Muscle of arm (tissue), 12 donors: ENCODE results near the gene CDC42SE2. TPM values are rescaled to one million over a fixed set of nuclear protein-coding genes. Genes with fewer than 3 reads are reported as not detected.
"Not testable (repeated sequence)": the region's sequence is repeated elsewhere in the genome, so short reads cannot be mapped to it uniquely, and the experiment has no call there.

Experiments used
- DNase-seq: peaks from one replicate; pipeline ENCODE4 v3.0.0-alpha.2; 2013
- polyA plus RNA-seq, 12 donors: library from polyadenylated mRNA; unstranded; fragments of 120-200 nt; gene quantifications; one replicate each; pipeline ENCODE4 v1.2.1, GENCODE V29; 2013; ENCODE audit not compliant: insufficient read length in 12 of 12

The CDC42SE2 gene
- polyA plus RNA-seq, 12 donors: 23.2 to 30.6 (median 26.8) TPM; not detected in 1

DNA sequence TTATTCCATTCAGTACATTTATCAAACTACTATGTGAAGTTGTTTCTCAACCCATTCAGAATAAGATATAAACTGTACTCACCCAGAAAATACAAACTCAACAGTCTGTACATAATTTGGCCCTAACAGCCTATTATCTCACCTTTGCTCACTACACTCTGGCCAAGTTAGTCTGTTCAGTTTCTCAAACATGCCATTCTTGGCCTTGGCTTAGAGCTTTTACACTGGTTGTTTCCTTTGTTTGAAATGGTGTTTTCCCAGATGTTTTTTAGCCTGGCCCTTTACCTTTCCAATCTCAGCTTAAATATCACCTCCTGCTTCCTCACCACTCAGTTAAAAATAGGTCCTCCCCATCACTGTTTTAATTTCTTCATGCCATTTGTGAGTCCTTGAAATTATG lies 13.6 kb downstream of the CDC42SE2 start:
- DNase-seq: no peak

DNA sequence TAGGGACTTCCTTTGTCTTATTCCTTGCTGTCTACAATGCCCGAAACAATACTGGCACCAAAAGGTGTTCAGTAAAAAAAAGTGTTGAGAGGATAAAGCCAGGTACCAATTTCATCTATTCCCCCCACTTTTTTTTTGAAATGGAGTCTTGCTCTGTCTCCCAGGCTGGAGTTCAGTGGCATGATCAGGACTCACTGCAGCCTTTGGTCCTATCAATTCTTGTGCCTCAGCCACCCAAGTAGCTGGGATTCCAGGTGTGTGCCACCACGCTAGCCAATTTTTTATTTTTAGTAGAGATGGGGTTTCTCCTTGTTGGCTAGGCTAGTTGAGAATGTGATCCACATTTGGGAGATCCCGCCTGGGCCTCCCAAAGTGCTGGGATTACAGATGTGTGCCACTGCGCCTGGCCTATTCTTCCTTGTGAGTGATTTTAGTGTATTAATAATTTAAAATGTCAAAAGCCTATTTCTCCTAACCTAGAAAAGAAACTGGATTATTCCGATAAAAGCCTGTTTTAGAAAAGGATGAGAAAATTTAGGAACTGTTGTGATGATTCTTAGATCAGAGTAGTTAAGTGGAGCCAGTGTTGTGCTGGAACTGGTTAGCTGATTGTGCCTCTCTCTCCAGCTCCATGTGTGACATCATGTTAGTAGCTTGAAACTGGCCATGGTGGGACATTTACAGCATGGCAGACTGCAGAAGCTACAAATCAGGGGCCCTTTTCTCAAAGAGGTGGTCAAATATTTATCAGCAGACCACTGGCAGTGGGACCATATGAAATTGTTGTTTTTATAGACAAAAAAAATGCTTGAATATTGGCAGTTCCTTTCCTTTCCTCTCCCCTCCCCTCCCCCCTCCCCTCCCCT lies 14.3 kb downstream of the CDC42SE2 start:
- no peak for DNase-seq

DNA sequence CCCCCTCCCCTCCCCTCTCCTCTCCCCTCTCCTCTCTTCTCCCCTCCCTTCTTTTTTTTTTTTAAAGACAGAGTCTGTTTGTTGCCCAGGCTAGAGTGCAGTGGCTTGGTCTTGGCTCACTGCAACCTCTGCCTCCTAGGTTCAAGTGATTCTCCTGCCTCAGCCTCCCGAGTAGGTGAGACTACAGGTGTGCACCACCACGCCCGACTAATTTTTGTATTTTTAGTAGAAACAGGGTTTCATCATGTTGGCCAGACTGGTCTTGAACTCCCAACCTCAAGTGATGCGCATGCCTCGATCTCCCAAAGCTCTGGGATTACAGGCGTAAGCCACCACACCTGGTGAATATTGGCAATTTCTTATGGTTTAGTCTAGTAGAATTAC lies 14.9 kb downstream of the CDC42SE2 start:
- not testable (repeated sequence) for DNase-seq

DNA sequence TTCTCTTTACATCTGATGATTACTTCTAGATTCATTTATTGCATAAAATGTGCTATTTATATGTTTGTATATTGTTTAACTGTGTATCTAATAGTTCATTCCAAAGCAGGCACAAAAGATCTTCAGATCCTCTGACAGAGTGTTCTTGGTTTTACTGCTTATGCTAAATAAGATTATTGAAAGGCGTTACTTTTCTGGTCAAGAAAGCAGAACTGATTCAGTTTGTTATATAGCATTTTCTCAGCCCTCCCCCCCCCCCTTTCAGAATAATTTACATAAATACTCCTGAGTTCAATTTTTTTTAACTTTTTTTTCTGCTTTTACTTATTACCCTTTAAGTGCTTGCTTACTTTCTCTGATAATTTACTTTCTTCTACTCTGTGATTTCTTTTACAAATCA lies 15.4 kb downstream of the CDC42SE2 start:
- DNase-seq: no peak

DNA sequence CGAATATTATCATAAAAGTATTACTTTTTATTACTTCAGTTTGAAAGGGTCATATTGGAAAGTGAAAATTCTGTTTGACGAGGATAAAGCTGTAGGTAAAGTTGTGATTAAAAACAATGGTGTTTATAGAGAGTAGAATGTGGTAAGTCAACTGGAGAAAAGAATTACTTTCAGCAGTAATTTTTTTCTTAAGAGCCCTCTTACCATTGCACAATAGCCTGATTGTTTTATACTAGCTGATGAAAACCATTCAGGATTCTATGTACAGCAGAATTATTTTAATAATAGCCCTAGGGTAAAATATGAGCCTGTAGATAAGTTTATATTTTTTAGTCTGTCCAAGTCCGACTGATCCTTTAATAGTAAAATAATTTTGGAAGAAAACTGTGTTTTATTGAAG lies 16.6 kb downstream of the CDC42SE2 start:
- no peak for DNase-seq

DNA sequence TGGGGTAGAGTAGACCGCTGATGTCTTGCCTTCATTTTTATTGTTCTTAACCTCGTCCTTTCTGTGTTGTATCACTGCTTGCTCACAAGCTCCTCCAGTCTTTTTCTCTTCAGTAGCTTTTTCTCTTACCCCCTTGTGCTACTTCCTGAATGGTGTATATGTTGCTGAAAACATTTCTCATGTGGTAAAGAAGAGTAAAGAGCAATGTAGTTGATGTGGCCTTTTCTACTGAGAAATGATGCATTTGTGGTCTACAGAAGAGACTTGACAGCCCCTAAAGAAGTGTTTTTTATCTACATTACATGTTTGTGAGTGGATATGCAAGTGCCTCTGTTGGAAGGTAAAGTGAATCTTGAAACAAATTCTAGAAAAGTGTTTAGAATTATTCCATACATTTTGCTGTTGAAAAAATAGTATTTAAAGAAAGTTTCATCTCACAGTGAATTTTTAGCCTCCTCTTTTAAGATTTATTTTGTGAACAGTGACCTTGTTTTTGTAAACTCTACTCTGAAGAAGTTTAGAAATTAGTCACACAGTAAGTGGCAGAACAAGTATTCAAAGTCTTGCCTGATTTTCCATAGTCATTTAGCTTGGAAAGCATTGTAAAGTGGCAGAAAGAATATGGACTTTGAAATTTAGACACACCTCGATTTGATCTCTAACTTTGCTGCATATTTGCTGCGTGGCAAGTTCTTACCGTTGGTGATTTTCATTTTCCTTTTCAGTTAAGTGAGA lies 17.4 kb downstream of the CDC42SE2 start:
- DNase-seq: no peak

DNA sequence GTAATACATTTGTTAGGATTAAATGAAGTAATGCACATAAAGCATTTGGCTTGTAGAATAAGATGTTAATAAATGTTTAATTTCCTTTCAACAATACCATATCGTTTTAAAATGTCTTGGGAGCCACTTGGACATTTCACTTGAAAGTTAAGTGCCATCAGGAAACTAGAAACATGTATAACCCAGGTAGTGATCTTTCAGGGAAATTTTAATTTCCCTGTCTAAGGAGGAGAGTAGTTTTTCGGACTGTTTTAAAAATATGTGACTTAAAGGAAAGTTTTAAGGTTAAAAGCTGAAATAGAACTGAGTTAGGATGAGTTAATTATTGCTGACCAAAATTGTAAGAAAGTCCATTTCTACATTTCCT lies 18.0 kb downstream of the CDC42SE2 start:
- no peak for DNase-seq

DNA sequence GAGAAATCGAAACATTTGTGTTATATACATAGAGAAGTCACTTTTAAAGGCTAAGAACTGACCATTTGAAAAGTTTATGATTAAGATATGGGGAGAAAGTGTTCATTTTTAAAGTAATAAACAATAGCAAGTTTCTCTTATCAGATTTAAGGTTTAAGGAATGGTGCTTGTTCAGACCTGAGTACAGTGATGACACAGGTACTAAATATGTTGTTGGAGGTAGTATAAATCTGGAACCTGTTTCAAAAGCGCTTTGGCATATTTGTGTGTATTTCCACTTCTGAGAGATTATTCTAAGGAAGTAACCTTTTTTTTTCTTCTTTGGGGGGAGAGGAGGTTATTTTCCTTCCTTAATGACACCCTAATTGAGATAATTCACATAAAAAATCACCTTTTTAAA lies 18.4 kb downstream of the CDC42SE2 start:
- no peak for DNase-seq

DNA sequence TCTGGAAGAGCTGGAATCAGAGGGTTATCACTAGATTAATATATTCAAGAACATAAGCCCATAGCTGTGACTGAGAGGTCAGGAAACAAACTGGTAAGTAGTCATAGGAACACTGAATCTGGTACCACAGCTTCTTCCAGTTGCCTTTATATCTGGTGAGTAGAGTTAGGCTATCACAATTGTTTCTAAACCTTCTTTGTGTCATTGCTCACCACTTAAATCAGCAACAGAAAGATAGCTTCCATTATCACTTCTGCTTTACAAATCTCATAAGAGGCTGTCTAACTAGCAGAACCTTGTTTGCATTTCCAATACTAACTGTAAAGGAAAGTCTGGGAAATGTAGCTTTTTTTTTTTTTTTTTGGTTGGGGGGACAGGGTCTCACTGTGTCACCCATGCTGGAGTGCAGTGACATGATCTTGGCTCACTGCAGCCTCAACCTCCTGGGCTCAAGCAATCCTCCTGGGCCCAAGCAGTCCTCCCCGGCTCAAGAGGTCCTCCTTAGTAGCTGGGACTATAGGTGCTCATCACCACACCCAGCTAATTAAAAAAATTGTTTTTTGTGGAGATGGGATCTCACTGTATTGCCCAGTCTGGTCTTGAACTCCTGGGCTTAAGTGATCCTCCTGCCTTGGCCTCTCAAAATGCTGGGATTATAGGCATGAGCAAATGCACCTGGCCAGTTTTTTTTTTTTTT lies 22.0 kb downstream of the CDC42SE2 start:
- no peak for DNase-seq

DNA sequence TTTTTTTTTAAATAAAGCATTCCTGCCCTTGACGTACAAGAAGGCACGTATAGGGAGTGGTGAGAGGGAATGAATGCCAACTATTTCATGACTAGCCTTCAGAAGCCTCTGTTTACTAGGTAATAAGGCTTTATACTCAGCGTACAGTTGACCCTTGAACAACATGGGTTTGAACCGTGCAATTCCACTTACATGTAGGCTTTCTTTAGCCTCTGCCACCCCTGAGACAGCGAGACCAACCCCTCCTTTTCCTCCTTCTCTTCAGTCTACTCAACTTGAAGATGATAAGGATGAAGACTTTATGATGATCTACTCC lies 22.5 kb downstream of the CDC42SE2 start:
- no peak for DNase-seq

DNA sequence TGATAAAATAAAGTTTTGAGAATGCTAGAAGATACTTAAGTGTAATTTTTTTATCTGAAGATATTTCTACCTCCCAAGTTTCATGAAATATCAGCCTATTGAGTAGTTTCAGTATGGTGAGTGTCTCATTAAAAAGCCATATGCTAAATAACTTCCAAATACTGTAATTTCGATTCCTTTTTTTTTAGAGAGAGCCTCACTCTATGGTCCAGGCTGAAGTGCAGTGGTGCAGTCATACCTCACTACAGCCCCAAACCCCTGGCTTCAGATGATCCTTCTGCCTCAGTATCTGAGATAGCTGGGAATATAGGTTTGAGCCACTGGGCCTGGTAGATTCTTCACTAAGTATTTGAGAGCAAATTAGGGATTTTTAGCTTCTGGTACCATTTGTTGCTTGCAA lies 24.5 kb downstream of the CDC42SE2 start:
- DNase-seq: no peak

DNA sequence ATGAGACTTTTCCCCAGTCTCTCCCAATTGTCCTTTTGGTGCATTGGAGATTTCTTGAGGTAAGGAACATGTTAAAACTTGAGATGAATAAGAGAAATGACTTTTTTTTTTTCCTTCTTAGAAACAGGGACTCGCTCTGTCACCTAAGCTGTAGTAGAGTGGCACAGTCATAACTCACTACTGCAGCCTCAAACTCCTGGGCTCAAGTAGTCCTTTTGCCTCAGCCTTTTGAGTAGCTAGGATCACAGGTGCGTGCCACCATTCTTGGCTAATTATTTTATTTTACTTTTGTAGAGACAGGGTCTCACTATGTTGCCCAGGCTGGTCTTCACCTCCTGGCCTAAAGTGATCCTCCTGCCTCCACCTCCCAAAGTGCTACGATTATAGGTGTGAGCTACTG lies 25.9 kb downstream of the CDC42SE2 start:
- DNase-seq: no peak

DNA sequence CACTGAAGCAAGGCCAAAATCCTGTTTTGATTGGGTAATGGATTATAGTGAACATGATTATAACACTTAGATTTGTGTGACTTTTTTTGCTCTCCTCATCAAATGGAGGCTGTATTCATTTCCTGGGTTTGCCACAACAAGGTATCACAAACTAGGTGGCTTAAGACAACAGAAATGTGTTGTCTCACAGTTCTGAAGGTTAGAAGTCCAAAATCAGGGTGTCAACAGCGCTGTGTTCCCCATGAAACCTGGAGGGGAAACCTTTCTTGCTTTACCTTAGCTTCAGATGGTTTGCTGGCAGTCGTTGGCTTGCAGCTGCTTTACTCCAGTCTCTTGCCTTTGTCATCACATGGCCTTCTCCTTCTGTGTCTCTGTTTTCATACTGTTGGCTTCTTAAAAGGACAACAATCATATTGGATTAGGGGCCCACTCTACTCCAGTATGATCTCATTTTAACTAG lies 32.4 kb downstream of the CDC42SE2 start:
- no peak for DNase-seq

DNA sequence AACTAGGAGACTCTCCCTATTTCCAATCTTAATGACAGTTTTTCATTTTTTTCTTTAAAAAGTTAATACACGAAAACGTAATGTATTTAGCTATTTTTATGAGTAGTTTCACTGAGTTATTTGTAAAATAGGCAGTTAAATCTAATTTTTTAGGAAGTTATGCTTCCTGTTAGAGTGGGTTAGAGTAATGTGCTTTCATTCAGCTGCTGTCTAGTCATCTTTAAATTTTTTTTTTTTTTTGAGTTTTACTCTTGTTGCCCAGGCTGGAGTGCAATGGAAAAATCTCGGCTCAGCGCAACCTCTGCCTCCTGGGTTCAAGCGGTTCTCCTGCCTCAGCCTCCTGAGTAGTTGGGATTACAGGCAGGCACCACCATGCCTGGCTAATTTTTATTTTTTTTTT lies 34.0 kb downstream of the CDC42SE2 start:
- DNase-seq: no peak

DNA sequence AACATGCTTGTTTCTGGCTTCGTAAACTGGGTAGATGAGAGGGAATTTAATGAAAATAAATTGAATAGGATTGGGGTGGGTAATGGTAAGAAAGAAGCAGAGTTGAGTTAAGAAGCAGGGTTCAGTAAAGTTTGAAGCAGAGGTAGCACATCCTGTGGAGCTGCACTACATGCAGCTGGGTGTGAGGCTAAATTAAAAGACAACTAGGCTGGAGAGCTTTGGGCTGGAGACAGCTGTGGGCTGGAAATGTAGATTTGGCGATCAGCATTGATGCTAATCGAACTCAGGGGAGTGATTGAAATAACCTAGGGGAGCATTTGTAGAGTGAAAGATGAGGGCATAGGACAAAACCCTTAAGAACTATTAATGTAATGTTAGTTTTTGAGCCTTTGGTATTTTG lies 35.6 kb downstream of the CDC42SE2 start:
- no peak for DNase-seq

DNA sequence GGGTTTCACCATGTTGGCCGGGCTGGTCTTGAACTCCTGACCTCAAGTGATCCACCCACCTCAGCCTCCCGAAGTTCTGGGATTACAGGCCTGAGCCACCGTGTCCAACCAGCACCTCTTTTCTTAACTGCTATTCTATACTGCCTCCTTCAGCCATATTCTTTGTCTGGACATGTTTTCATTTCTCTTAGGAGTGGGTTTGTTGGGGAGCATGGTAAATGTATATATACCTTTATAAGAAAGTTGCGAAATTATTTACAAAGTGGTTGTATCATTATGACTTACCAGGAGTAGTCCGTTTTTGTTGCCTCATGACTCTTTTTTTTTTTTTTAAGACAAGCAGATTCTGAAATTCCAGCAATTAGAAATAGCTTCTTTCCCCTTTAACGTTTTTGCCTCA lies 38.7 kb downstream of the CDC42SE2 start:
- DNase-seq: no peak

DNA sequence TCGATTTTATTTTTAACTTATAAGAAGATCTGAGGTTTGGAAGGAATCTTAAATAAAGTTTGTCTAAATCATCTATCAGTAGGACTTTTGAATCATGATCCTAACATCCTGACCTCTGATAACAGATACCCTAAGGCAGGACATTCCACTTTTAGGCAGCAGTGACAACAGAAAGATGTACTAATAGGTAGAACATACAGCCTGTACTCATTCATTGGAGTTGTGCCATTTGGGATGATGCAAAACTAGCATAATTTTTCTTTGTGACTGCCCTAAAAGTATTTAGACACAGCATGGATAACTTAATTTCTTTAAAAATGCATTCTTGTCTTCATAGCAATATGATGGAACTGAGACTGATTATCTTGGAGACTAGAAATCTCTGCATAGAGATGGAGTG lies 39.7 kb downstream of the CDC42SE2 start:
- no peak for DNase-seq

DNA sequence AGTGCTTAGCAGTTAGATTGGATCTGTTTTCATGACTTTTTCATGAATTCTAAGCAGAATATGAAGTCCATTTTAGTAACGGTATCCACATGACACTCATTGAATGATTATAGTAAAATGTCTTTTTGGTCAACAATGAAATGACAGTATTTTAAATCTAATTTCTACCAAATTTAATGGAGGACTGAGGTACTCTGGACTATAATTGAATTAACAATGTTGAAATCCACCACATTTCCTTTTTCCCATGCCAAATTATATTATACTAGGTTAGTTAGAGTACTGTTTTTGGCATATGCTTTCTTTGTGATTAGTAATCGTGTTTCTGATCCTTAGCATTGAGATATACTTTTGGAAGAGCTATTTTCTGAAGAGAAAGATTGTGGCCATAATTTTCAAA lies 40.6 kb downstream of the CDC42SE2 start:
- DNase-seq: no peak

DNA sequence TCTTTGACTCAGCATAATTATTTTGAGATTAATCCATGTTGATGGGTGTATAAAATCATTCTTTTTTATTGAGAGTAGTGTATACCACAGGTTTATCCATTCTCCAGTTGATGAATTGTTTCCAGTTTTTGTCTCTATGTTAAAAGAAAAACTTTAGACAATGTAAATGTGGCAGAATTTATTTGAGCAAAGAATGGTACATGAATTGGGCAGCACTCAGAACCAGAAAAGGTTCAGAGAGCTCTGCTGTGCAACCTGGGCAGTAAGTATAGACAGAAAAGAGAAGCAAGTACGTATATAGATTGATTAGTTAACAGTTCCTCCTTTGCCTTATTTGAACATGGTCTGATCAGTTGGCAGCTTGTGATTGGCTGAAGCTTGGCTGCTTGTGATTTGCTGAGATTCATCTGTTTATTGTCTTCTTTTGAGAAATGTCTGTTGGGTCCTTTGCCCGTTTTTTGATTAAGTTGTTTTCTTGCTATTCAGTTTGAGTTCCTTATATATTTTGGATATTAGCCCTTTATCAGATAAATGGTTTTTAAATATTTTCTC lies 41.4 kb downstream of the CDC42SE2 start:
- DNase-seq: no peak

DNA sequence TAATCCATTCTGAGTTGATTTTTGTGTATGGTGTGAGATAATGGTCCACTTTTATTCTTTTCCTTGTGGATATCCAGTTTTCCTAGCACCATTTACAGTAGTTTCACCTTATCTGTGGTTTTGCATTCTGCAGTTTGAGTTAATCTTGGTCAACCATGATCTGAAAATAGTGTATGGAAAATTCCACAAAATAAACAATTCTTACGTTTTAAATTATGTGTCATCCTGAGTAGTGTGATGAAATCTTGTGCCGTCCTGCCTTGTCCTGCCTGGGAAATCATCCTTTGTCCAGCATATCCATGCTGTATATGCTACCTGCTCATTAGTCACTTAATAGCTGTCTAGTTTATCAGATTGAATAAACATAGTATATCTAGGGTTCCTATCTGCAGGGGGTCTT lies 42.1 kb downstream of the CDC42SE2 start:
- no peak for DNase-seq

DNA sequence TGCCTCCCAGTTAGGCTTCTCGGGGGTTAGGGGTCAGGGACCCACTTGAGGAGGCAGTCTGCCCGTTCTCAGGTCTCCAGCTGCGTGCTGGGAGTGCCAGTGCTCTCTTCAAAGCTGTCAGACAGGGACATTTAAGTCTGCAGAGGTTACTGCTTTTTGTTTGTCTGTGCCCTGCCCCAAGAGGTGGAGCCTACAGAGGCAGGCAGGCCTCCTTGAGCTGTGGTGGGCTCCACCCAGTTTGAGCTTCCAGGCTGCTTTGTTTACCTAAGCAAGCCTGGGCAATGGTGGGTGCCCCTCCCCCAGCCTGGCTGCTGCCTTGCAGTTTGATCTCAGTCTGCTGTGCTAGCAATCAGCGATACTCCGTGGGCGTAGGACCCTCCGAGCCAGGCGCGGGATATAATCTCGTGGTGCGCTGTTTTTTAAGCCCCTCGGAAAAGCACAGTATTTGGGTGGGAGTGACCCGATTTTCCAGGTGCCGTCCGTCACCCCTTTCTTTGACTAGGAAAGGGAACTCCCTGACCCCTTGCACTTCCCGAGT lies 48.5 kb downstream of the CDC42SE2 start:
- DNase-seq: not testable (repeated sequence)

DNA sequence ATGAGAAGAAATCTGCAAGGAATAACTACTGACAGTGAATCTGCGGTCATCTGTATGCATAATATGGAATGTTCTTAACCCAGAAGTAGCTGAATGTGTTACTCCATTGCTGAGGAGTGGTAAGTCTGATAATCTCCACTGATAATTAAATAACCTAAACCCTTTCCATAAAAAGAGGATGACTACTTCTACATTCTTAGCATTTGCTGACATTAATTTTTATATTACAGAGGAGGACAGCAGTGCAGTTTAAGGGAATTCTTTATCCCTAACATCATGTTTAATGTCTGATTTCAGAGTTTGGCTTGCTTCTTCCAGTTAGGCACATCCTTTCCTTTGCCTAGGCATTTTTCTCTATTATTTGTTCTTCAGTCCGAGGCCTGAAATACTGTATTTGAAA lies 52.2 kb downstream of the CDC42SE2 start:
- no peak for DNase-seq
